Measurements from ENCODE around the gene IL17RC. TPM values are rescaled to one million over a fixed set of nuclear protein-coding genes. Genes with fewer than 3 reads are reported as not detected.

IL17RC gene
- total RNA-seq, 4 donors from 2014 or later = 14.8 to 67.3 (median 47.2) TPM

DNA sequence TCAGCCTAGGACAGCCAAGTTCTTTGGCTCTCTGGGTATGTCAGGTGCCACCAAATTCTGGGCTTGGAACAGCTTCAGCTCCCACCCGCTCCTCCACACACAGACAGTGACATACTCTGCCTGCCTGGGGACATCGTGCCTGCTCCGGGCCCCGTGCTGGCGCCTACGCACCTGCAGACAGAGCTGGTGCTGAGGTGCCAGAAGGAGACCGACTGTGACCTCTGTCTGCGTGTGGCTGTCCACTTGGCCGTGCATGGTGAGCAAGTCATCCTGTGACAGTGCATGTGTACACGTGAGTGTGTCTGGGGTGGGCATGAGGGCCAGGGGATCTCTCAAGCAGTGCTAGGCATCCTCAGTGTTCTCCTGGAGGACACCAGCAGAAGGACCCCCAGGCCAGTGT lies 922 bp downstream of the IL17RC start:
- in situ Hi-C loops (cut with MboI; ENCODE audit: low sequenced_read_pairs in 4 of 4) = no loop called here
- peak overlapping the region; percentile 85 to 95 (median 92) for H3K27ac ChIP-seq
- ATAC-seq (peak in 1 of 2 donors; percentile 14), DNase-seq (peak in 1 of 2 donors; percentile 56)
- H3K36me3 ChIP-seq = no peaks in the 10 kb centered on the region
- no peaks in the 10 kb centered on the region for H3K9me3 ChIP-seq
- H3K4me1 ChIP-seq = peaks cover 17 to 30% of the 10 kb centered on the region in 2 donors
- intact Hi-C loops (cut with DNase I; ENCODE audit: low total_unique reads) = loop anchor here (2.0 to 5.0 kb wide), 2 partner anchors 55 to 116 kb away; no protein-coding TSS in a partner anchor
- no peaks in the 10 kb centered on the region for H3K27me3 ChIP-seq
- peak overlapping the region; percentile 59 to 85 (median 72) for H3K4me3 ChIP-seq
- no peak for TF ChIP-seq CTCF (IDR thresholded peaks at IDR 0.05 in 4 of 5, conservative IDR thresholded peaks at IDR 0.05 in 1 of 5)
- peak in 1 of 2 donors; percentile 10 for TF ChIP-seq POLR2A (IDR thresholded peaks at IDR 0.05)

- Histone ChIP-seq H3K36me3 (no peaks in the 10 kb centered on the region), H3K27ac (peak overlapping the region; percentile 85 to 95 (median 92)), H3K4me1 (peaks cover 17 to 30% of the 10 kb centered on the region in 2 donors), H3K27me3 (no peaks in the 10 kb centered on the region), H3K4me3 (no peak overlapping the region), H3K9me3 (no peaks in the 10 kb centered on the region)
- ATAC-seq = no peak
- intact Hi-C loops (cut with DNase I; ENCODE audit: low total_unique reads) (loop anchor here (5.0 kb wide), 1 partner anchor 116 kb away; no protein-coding TSS in a partner anchor), in situ Hi-C loops (cut with MboI; ENCODE audit: low sequenced_read_pairs in 4 of 4) (no loop called here)
- DNase-seq = no peak
- no peak for TF ChIP-seq POLR2A (IDR thresholded peaks at IDR 0.05)
- no peak for TF ChIP-seq CTCF (IDR thresholded peaks at IDR 0.05 in 4 of 5, conservative IDR thresholded peaks at IDR 0.05 in 1 of 5)
Observed at GRCh38 chr3:9918261-9919038, 1.6 kb downstream of the IL17RC start.

GRCh38 chr3:9928158-9928557 lies 11.3 kb downstream of the IL17RC start:
- TF ChIP-seq POLR2A (IDR thresholded peaks at IDR 0.05) (no peak), CTCF (IDR thresholded peaks at IDR 0.05 in 4 of 5, conservative IDR thresholded peaks at IDR 0.05 in 1 of 5) (no peak)
- no peaks in the 10 kb centered on the region for H3K27me3 ChIP-seq
- no peak for DNase-seq

DNA sequence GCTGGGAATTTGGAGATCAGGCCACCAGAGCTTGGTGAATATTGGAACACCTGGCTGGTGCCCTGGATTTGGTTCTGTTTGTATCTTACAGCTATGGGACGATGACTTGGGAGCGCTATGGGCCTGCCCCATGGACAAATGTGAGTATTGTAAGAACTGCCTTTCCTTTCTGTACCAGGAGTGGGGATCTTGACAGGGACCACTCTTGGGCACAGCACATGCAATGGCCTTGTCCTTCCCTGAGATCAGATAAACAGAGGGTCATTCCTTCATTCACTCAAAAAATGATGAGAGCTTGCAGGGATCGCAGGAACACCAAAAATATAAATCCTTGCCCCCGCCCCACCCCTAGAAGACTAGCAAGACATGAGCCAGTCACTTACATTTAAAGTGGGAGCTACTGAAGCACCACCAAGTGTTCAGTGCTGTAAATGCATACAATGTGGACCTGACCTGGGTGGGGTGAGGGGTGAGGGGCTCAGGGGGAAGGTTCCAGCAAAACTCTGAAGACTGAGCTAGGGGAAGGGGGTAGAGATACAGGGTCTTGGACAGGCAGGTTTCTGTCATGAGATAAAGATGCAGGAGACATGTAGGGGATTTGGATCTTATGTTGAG lies 14.0 kb downstream of the IL17RC start:
- intact Hi-C loops (cut with DNase I; ENCODE audit: low total_unique reads) = loop anchor here (5.0 to 10.0 kb wide), 2 partner anchors 214 to 296 kb away; partner anchors contain the start of gene VHL
- Histone ChIP-seq H3K4me3 (no peak overlapping the region), H3K36me3 (peaks cover 0 to 27% of the 10 kb centered on the region in 2 donors), H3K4me1 (peaks cover 25 to 26% of the 10 kb centered on the region in 2 donors), H3K9me3 (no peaks in the 10 kb centered on the region), H3K27ac (no peak overlapping the region), H3K27me3 (no peaks in the 10 kb centered on the region)
- TF ChIP-seq POLR2A (IDR thresholded peaks at IDR 0.05) (no peak), CTCF (IDR thresholded peaks at IDR 0.05 in 4 of 5, conservative IDR thresholded peaks at IDR 0.05 in 1 of 5) (no peak)
- no peak for ATAC-seq
- in situ Hi-C loops (cut with MboI; ENCODE audit: low sequenced_read_pairs in 4 of 4) = loop anchor here in 2 of 4 donors (10.0 kb wide), 2 partner anchors 86 to 94 kb away; partner anchors contain the start of genes FANCD2 (in 1 of the 2) and RPUSD3 (in 1 of the 2)
- no peak for DNase-seq

More at GRCh38 chr3:9928158-9928557, 11.3 kb downstream of the IL17RC start:
- ATAC-seq = no peak
- intact Hi-C loops (cut with DNase I; ENCODE audit: low total_unique reads) = no loop called here
- Histone ChIP-seq H3K9me3 (no peaks in the 10 kb centered on the region), H3K4me1 (peaks cover 7 to 8% of the 10 kb centered on the region in 2 donors), H3K36me3 (peaks cover 0 to 27% of the 10 kb centered on the region in 2 donors), H3K27ac (no peak overlapping the region), H3K4me3 (no peak overlapping the region)
- in situ Hi-C loops (cut with MboI; ENCODE audit: low sequenced_read_pairs in 4 of 4) = no loop called here
